ENCODE measurements around the gene ADD1. TPM values are rescaled to one million over a fixed set of nuclear protein-coding genes. Genes with fewer than 3 reads are reported as not detected.

ADD1 gene
- total and polyA plus RNA-seq, 2 experiments from 2014 or later = 175 to 219 TPM

DNA sequence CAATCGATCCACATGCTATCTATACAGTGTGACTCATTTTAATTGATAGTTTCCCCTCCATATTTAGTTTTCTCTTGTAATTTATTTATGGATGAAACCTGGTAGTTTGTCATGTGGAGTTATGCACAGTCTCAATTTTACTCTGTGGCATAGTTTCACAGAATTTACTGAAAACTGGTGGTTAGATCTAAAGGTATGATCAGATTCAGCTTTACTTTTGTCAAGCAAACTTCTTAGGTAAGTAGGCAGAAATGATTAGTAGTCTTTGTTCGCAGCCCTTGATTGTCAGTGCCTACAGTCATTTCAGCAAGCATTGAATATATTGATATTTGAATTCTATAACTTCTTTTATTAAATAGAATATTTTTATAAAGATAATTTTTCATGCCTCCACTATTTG is 2.5 kb downstream of the ADD1 start:
- no peak for TF ChIP-seq EZH2phosphoT487 (IDR thresholded peaks at IDR 0.05; ENCODE audit: insufficient read depth, low read depth)
- TF ChIP-seq EZH2 (IDR thresholded peaks at IDR 0.05; ENCODE audit: insufficient read depth, poor library complexity, severe bottlenecking) = no peak
- Histone ChIP-seq H4K20me1 (ENCODE audit: insufficient read depth) (peaks cover 20% of the 10 kb centered on the region), H3K79me2 (ENCODE audit: insufficient read depth) (peaks cover 84% of the 10 kb centered on the region), H3K4me1 (ENCODE audit: insufficient read depth) (peaks cover 26% of the 10 kb centered on the region), H3K9me2 (ENCODE audit: insufficient read depth) (no peaks in the 10 kb centered on the region), H3K36me3 (ENCODE audit: low read depth) (no peaks in the 10 kb centered on the region), H3K4me3 (peak overlapping the region; percentile 87; the same call in 1 of the 2 replicates), H2AFZ (no peak overlapping the region), H3K9ac (no peak overlapping the region), H3F3A (ENCODE audit: insufficient read depth) (peaks cover 20% of the 10 kb centered on the region), H3K9me3 (ENCODE audit: low read depth) (no peaks in the 10 kb centered on the region), H3K27ac (no peak overlapping the region), H3K4me2 (ENCODE audit: unreplicated experiment) (peak overlapping the region; percentile 93), H3K27me3 (replicated peaks; ENCODE audit: insufficient read depth) (no peaks in the 10 kb centered on the region)
- WGBS, 2 experiments (ENCODE audit: low coverage in 1 of 2, low lambda C conversion rate in 2 of 2, missing lambda C conversion rate in 2 of 2) = 96 to 97% methylated on average over 2 of the region's 2 CpGs
- in situ Hi-C loops (cut with MboI) = no loop called here
- no peak for DNase-seq

DNA sequence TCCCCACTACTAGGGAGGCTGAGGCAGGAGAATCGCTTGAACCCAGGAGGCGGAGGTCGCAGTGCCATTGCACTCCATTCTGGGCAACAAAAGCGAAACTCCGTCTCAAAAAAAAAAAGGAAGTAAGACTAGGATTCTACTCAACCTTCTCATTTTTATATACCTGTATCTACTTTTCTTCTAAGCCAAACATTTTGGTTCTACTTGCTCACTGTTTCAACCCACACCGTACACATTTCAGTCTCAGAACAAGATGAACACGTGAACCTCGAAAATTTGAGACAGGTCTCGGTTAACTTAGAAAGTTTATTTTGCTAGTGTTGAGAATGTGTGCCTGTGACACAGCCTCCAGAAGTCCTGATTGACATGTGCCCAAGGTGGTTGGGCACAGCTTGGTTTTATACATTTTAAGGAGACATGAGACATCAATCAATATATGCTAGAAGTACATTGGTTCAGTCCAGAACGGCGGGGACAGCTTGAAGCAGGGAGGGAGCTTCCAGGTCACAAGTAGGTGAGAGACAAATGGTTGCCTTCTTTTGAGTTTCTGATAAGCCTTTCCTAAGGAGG is 3.7 kb downstream of the ADD1 start:
- 95 to 97% methylated on average over 11 of the region's 11 CpGs for WGBS, 2 experiments (ENCODE audit: low coverage in 1 of 2, low lambda C conversion rate in 2 of 2, missing lambda C conversion rate in 2 of 2)
- Histone ChIP-seq H3K9me2 (ENCODE audit: insufficient read depth) (no peaks in the 10 kb centered on the region), H3F3A (ENCODE audit: insufficient read depth) (peaks cover 23% of the 10 kb centered on the region), H3K36me3 (ENCODE audit: low read depth) (no peaks in the 10 kb centered on the region), H3K4me1 (ENCODE audit: insufficient read depth) (peaks cover 28% of the 10 kb centered on the region), H2AFZ (no peak overlapping the region), H4K20me1 (ENCODE audit: insufficient read depth) (peaks cover 26% of the 10 kb centered on the region), H3K27ac (no peak overlapping the region), H3K9ac (no peak overlapping the region), H3K27me3 (replicated peaks; ENCODE audit: insufficient read depth) (no peaks in the 10 kb centered on the region), H3K9me3 (ENCODE audit: low read depth) (no peaks in the 10 kb centered on the region), H3K4me3 (no peak overlapping the region), H3K79me2 (ENCODE audit: insufficient read depth) (peaks cover 90% of the 10 kb centered on the region), H3K4me2 (ENCODE audit: unreplicated experiment) (no peak overlapping the region)
- in situ Hi-C loops (cut with MboI) = no loop called here
- no peak for TF ChIP-seq EZH2phosphoT487 (IDR thresholded peaks at IDR 0.05; ENCODE audit: insufficient read depth, low read depth)
- no peak for TF ChIP-seq EZH2 (IDR thresholded peaks at IDR 0.05; ENCODE audit: insufficient read depth, poor library complexity, severe bottlenecking)
- DNase-seq = no peak

DNA sequence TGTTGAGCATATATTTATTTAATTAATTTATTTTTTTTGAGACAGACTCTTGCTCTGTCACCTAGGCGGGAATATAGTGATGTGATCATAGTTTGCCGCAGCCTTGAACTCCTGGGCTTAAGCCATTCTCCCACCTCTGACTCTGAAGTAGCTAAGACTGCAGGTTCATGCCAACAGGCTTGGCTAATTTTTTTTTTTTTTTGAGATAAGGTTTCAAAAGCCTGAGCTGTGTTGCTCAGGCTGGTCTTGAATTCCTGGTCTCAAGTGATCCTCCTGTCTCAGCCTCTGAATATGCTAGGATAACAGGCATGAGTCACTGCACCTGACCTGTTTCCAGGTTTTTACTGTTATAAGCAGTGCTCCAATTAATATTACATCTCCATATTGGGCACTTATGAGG is 4.8 kb downstream of the ADD1 start:
- H4K20me1 ChIP-seq (ENCODE audit: insufficient read depth) = peaks cover 34% of the 10 kb centered on the region
- no peaks in the 10 kb centered on the region for H3K36me3 ChIP-seq (ENCODE audit: low read depth)
- H3F3A ChIP-seq (ENCODE audit: insufficient read depth) = peaks cover 29% of the 10 kb centered on the region
- no peak for DNase-seq
- no peaks in the 10 kb centered on the region for H3K9me2 ChIP-seq (ENCODE audit: insufficient read depth)
- no peak overlapping the region for H3K27ac ChIP-seq
- no peak overlapping the region for H3K4me2 ChIP-seq (ENCODE audit: unreplicated experiment)
- no peak overlapping the region for H2AFZ ChIP-seq
- peaks cover 33% of the 10 kb centered on the region for H3K4me1 ChIP-seq (ENCODE audit: insufficient read depth)
- H3K79me2 ChIP-seq (ENCODE audit: insufficient read depth) = peaks cover 92% of the 10 kb centered on the region
- no peaks in the 10 kb centered on the region for H3K27me3 ChIP-seq (replicated peaks; ENCODE audit: insufficient read depth)
- in situ Hi-C loops (cut with MboI) = no loop called here
- H3K9ac ChIP-seq = no peak overlapping the region
- 99 to 100% methylated on average over 2 of the region's 2 CpGs for WGBS, 2 experiments (ENCODE audit: low coverage in 1 of 2, low lambda C conversion rate in 2 of 2, missing lambda C conversion rate in 2 of 2)
- no peaks in the 10 kb centered on the region for H3K9me3 ChIP-seq (ENCODE audit: low read depth)
- TF ChIP-seq EZH2phosphoT487 (IDR thresholded peaks at IDR 0.05; ENCODE audit: insufficient read depth, low read depth) (no peak), EZH2 (IDR thresholded peaks at IDR 0.05; ENCODE audit: insufficient read depth, poor library complexity, severe bottlenecking) (no peak)
- no peak overlapping the region for H3K4me3 ChIP-seq

DNA sequence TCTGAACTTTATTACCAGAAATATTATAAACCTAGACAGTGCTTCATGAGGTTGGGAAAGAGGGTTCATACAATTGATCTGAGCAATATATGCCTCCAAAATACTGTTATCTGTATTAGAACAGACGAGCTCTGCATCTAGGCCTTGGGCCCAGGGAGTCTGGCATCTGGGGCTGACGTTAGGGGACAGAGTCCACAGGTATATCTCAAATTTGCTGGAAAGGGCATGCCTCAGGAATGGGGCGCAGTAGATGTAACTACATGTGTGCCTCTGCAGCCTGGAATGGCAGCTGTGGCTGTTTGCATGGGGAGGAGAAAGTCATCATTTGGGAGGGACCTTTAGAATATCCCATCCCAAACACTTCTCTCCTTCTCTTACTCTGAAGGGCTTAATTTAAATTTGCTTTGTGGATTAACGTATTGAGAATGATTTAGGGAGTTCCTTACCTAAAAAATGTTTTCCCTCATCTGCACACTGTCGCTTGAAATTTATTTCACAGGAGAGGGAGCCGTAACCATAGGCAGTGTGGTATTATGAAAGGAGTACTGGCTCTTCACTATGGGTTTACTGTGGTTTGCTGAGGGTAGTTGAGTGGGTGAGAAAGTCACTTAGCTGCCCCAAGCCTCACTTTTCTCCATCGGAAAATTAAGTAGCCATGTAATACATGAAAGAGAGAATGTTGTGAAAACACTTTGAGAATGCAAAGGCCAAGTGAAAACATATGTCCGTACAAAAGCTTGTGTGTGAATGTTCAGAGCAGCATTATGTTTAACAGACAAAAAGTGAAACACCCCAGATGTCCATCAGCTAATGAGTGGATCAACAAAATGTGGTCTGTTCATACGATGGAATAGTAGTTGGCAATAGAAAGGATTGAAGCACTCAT is 5.9 kb downstream of the ADD1 start:
- Histone ChIP-seq H2AFZ (no peak overlapping the region), H3K4me3 (no peak overlapping the region), H3F3A (ENCODE audit: insufficient read depth) (peaks cover 28% of the 10 kb centered on the region), H3K27me3 (replicated peaks; ENCODE audit: insufficient read depth) (no peaks in the 10 kb centered on the region), H3K9ac (no peak overlapping the region), H3K36me3 (ENCODE audit: low read depth) (peaks cover 10% of the 10 kb centered on the region; the same call in 1 of the 2 replicates), H3K9me3 (ENCODE audit: low read depth) (no peaks in the 10 kb centered on the region), H3K9me2 (ENCODE audit: insufficient read depth) (no peaks in the 10 kb centered on the region), H3K27ac (no peak overlapping the region), H3K4me1 (ENCODE audit: insufficient read depth) (peaks cover 33% of the 10 kb centered on the region), H4K20me1 (ENCODE audit: insufficient read depth) (peaks cover 34% of the 10 kb centered on the region), H3K79me2 (ENCODE audit: insufficient read depth) (peaks cover 98% of the 10 kb centered on the region), H3K4me2 (ENCODE audit: unreplicated experiment) (no peak overlapping the region)
- DNase-seq = peak; percentile 40
- in situ Hi-C loops (cut with MboI) = no loop called here
- TF ChIP-seq EZH2 (IDR thresholded peaks at IDR 0.05; ENCODE audit: insufficient read depth, poor library complexity, severe bottlenecking) (no peak), EZH2phosphoT487 (IDR thresholded peaks at IDR 0.05; ENCODE audit: insufficient read depth, low read depth) (0 out of 2 replicates have a peak, but pooled peaks have one; percentile 35)
- WGBS, 2 experiments (ENCODE audit: low coverage in 1 of 2, low lambda C conversion rate in 2 of 2, missing lambda C conversion rate in 2 of 2) = 54 to 59% methylated on average over 9 of the region's 9 CpGs

Data from GM23248 (cell line).